NB4 (cell line): ENCODE measurements around the gene HLA-DQB1.
A peak's percentile ranks its signal among the peaks of the same experiment; 100 is the strongest.

Experiments
- DNase-seq: peaks from one replicate; pipeline ENCODE4 v3.0.0; 2010; ENCODE audit warnings: low read depth
- H3K4me3 ChIP-seq: one replicate; pipeline ENCODE4 v1.5.1; 2011; ENCODE audit warnings: mild to moderate bottlenecking, low read depth, low read length, moderate library complexity
- CTCF ChIP-seq: IDR thresholded peaks from one replicate; pipeline ENCODE4 v1.5.1; 2012; ENCODE audit warnings: low read depth, low read length
- MYC ChIP-seq: IDR thresholded peaks from 2 replicates; pipeline ENCODE4 v1.6.1; 2011; ENCODE audit warnings: low read depth, low read length
- POLR2A ChIP-seq: IDR thresholded peaks from 2 replicates; pipeline ENCODE4 v1.6.1; 2011; ENCODE audit warnings: mild to moderate bottlenecking; ENCODE audit not compliant: insufficient read length; ENCODE audit errors: extremely low read depth
- TF ChIP-seq, protein P1 (sequence below): IDR thresholded peaks from 2 replicates; pipeline ENCODE4 v1.6.1; 2011; ENCODE audit warnings: low read depth, low read length

The HLA-DQB1 gene

GRCh38 chr6:32625137-32625536 lies 41.3 kb downstream of the HLA-DQB1 start:
- H3K4me3 ChIP-seq, result no peak overlapping the region
- no peak for DNase-seq
- TF ChIP-seq, protein P1, sequence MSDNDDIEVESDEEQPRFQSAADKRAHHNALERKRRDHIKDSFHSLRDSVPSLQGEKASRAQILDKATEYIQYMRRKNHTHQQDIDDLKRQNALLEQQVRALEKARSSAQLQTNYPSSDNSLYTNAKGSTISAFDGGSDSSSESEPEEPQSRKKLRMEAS, result no peak
- TF ChIP-seq MYC (no peak), POLR2A (no peak), CTCF (no peak)

DNA sequence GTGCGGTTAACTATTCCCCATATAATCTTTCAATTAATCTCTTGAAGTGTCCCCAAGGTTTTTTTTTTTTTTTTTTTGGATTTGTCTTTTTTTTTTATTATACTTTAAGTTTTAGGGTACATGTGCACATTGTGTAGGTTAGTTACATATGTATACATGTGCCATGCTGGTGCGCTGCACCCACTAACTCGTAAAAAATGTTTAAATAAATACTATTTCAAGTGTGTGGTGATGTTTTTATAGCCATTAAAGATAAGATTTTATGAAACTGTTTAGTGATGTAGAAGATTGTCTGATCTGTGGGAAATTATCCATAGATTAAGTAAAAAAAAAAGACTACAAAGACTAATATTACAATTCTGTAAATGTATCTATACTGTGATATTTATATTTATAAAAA lies 41.9 kb downstream of the HLA-DQB1 start:
- DNase-seq, result no peak
- H3K4me3 ChIP-seq, result no peak overlapping the region
- no peak for TF ChIP-seq CTCF
- TF ChIP-seq POLR2A, result no peak
- TF ChIP-seq, protein P1, result no peak
- no peak for TF ChIP-seq MYC

GRCh38 chr6:32623693-32624092 lies 42.8 kb downstream of the HLA-DQB1 start:
- TF ChIP-seq POLR2A, result no peak
- TF ChIP-seq CTCF, result no peak
- no peak for TF ChIP-seq MYC
- TF ChIP-seq, protein P1, result no peak
- DNase-seq, result peak; percentile 69
- H3K4me3 ChIP-seq, result no peak overlapping the region

DNA sequence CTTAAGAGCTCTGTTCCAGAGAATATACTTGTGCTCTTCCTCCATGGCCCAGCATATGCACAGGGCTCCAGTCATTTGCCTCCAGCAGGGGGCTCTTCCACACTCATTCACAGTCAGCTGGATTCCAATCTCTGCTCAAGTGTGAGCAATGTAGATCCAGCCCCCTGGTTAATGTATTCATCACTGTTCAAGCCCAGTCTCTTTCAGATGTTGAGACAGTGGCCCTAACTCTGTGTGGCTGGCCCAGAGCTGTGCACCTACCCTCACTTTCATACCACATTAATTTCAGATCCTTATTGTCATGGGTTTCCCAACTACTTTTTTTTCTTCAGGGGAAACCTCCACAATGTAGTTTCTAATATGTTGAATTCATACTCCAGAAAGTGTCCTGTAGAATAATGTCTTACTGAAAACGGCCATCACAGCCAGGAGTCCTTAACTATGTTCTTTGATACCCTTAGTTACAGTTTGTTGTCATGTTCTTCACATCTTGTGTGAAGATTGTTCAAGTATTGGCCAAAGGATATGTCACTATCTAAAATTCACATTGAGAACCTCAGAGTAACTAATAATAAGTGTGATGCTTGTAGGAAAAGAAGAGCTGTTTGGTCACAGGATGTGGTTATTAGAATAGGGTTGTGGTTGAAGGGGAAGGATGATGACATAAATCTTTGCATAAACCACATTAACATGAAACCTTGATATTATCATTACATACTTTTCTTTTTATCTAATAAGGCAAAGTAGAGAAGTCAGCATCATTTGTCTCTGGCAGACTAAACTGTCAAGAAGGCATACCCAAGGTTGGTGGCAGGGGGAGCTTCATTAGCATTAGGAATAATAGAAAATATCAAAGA lies 43.7 kb downstream of the HLA-DQB1 start:
- peak; percentile 62 for DNase-seq
- H3K4me3 ChIP-seq, result no peak overlapping the region
- peak; percentile 40 for TF ChIP-seq CTCF
- no peak for TF ChIP-seq MYC

DNA sequence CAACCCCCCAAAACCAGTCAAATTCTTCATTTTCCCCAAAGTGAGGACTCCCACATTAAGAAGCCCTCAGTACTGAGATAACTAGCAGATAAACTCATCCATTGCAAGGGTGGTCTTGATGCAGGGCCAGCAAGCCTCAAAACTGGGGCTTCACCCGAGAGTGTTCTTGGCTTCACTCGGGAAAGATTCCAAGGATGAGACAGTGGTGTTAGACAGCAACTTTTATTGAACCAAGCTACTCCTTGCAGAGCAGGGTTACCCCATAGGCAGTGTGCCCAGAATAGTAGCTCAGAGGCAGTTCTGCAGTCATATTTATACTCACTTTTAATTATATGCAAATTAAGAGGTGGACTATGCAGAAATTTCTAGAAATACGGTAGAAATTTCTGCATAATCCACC lies 45.1 kb downstream of the HLA-DQB1 start:
- H3K4me3 ChIP-seq, result no peak overlapping the region
- DNase-seq, result no peak
- TF ChIP-seq CTCF (no peak), MYC (no peak)
- TF ChIP-seq, protein P1, result no peak

GRCh38 chr6:32617751-32618150 lies 48.7 kb downstream of the HLA-DQB1 start:
- no peak for DNase-seq
- TF ChIP-seq, protein P1, result no peak
- TF ChIP-seq MYC, result no peak
- TF ChIP-seq POLR2A, result no peak
- TF ChIP-seq CTCF, result no peak

More at GRCh38 chr6:32617751-32618150, 48.7 kb downstream of the HLA-DQB1 start:
- no peak overlapping the region for H3K4me3 ChIP-seq
